GDM1 (cell line): Measurements from ENCODE around the gene STKLD1.
"Not testable (repeated sequence)": the region's sequence is repeated elsewhere in the genome, so short reads cannot be mapped to it uniquely, and the experiment has no call there.

Source experiments
- DNase-seq: peaks from one replicate; lab custom pipeline; 2025; lab: John Stamatoyannopoulos, UW

STKLD1 gene

DNA sequence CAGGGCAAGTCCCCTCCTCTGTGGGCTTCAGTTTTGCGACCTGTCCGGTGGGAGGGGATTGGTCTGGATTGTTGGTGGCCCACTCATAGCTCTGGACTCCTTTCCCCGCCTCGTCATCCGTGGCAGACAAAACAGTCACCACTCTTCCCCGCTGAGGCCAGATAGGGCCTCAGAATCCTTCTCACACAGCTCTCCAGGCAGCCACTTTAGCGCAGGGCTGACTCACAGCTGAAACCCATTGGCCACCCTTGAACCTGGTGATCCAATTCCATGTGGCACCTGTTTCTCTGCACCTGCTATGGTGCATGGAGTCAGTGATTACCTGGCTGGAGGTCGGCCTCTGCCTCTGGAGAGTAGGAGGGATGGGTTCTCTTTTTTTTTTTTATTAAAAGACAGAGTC, 67.8 kb downstream of the STKLD1 start:
- DNase-seq = no peak

GRCh38 chr9:133445293-133445969, 69.3 kb downstream of the STKLD1 start:
- no peak for DNase-seq

GRCh38 chr9:133448487-133448972, 72.4 kb downstream of the STKLD1 start:
- DNase-seq = no peak

GRCh38 chr9:133449760-133450159, 73.6 kb downstream of the STKLD1 start:
- DNase-seq = no peak

- not testable (repeated sequence) for DNase-seq
These were observed 75.7 kb downstream of the STKLD1 start for GRCh38 chr9:133451865-133452264.

DNA sequence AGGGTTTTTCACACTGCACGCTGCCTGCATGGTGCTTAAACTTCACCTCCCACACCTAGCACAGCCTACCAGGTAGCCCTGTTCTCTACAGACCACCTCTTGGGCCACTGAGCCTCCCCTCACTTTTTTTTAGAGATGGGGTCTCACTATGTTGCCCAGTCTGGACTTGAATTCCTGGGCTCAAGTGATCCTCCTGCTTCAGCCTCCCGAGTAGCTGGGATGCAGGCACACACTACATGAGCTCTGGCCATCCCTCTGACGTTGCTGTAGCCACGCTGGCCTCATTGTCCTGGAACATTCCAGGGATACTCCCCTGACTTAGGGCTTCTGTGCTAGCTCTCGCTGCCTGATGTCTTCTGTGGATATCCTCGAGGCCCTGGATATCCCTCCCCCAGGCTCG, 76.4 kb downstream of the STKLD1 start:
- no peak for DNase-seq

GRCh38 chr9:133453651-133454050, 77.5 kb downstream of the STKLD1 start:
- DNase-seq = no peak

DNA sequence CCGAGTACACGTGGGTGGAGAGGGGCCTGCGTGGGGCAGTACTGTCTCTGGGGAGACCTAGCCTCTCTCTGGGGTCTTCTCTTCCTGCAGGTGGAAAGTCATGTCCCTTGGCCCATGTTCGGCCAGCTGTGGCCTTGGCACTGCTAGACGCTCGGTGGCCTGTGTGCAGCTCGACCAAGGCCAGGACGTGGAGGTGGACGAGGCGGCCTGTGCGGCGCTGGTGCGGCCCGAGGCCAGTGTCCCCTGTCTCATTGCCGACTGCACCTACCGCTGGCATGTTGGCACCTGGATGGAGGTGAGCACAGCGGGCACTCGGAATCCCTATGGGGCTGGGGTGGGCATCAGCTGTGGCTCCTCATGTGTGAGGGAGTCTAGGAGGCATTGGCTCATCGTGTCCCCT, 78.2 kb downstream of the STKLD1 start:
- DNase-seq = no peak

- DNase-seq = no peak
These were observed 78.9 kb downstream of the STKLD1 start for GRCh38 chr9:133454943-133455673.
